Measurements from ENCODE around the gene OSBPL7.
A peak's percentile ranks its signal among the peaks of the same experiment; 100 is the strongest.
"Not testable (repeated sequence)": the region's sequence is repeated elsewhere in the genome, so short reads cannot be mapped to it uniquely, and the experiment has no call there.

Gene OSBPL7

DNA sequence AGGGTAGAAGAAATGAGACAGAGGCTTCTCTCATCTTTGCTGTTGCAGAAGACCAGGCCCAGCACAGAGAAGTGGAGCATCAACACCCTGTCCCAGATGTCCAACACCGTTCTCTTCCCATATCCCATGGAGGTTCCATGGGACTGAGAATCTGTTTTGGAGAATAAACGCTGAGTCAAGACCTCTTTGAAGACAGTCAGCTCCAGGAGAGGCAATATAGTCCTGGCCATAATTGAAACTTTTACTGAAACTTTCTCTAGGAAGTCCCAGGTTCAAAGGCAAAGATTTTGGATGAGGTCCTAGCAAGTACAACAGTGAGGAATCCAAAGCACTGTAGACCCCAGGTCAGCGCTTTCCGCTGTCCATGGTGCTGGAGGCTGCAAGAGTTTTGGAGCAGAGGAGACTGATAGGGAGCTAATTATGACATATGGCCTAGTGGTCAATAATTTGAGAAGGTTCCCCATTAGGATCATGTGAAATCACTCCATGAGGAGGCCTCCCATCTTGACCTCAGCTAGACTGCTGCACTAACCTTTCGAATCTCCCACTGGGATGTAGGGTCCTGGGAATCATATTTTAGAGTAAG is 36.0 kb downstream of the OSBPL7 start:
- Histone ChIP-seq H3K9ac (ENCODE audit: insufficient read length) (no peak overlapping the region), H3K27ac (no peak overlapping the region), H3K9me3 (ENCODE audit: low read depth, low read length) (no peaks in the 10 kb centered on the region), H3K36me3 (ENCODE audit: insufficient read depth, low read length) (no peaks in the 10 kb centered on the region), H3K4me3 (no peak overlapping the region)
- TF ChIP-seq POLR2AphosphoS5 (IDR thresholded peaks at IDR 0.05; ENCODE audit: borderline replicate concordance, low read depth, low read length) = no peak
- no peak for TF ChIP-seq FOXP2 (optimal IDR thresholded peaks at IDR 0.05; ENCODE audit: control extremely low read depth, extremely low read length, insufficient read depth)
- TF ChIP-seq EZH2 (IDR thresholded peaks at IDR 0.05) = no peak
- peak; percentile 14 for DNase-seq (ENCODE audit: low read depth, low spot score)

DNA sequence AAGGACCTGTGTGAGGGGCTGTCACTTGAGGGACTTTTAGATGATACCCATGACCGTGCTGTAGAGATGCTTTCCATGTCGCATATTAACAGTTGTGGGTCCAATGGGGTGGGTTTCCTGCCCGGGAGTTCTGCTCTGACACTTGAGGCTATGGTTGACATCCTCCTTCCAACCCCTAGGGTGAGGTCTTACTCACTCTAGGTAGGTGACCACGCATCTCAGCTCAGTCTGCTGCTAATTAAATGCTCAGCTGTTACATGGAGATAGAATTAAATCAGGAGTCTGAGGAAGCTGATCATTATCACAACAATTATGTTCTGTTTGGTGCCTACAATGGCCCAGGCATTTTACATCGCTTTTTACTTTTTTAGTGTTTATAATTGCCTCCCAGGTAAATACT is 40.2 kb downstream of the OSBPL7 start:
- Histone ChIP-seq H3K9ac (ENCODE audit: insufficient read length) (no peak overlapping the region), H3K9me3 (ENCODE audit: low read depth, low read length) (no peaks in the 10 kb centered on the region), H3K27ac (no peak overlapping the region), H3K4me3 (no peak overlapping the region), H3K36me3 (ENCODE audit: insufficient read depth, low read length) (no peaks in the 10 kb centered on the region)
- no peak for DNase-seq (ENCODE audit: low read depth, low spot score)
- no peak for TF ChIP-seq EZH2 (IDR thresholded peaks at IDR 0.05)
- no peak for TF ChIP-seq FOXP2 (optimal IDR thresholded peaks at IDR 0.05; ENCODE audit: control extremely low read depth, extremely low read length, insufficient read depth)
- TF ChIP-seq POLR2AphosphoS5 (IDR thresholded peaks at IDR 0.05; ENCODE audit: borderline replicate concordance, low read depth, low read length) = no peak

DNA sequence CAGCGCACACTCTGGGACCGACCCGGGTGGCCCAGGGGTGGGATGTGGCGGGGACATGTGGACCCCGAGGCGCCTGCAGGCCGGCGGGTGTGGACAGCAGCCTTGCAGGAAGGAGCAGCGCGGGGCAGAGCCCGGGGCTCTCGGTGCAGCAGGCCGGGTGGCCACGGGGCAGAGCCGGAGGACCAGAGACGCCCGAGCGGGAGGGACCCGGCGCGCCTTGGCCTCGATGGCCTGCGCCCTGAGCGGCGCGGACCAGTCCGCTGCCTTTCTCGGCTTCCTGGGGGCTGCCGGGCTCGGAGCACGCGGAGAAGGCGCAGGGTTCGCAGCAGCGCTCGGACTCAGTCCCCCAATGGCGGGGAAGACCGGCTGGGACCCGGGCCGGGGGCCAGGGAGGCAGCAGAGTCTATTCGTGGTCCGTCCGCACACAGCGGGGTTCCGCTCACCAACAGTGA is 43.4 kb downstream of the OSBPL7 start:
- no peaks in the 10 kb centered on the region for H3K9me3 ChIP-seq (ENCODE audit: low read depth, low read length)
- no peak overlapping the region for H3K4me3 ChIP-seq
- H3K27ac ChIP-seq = no peak overlapping the region
- H3K9ac ChIP-seq (ENCODE audit: insufficient read length) = no peak overlapping the region
- TF ChIP-seq EZH2 (IDR thresholded peaks at IDR 0.05) (no peak), POLR2AphosphoS5 (IDR thresholded peaks at IDR 0.05; ENCODE audit: borderline replicate concordance, low read depth, low read length) (no peak), FOXP2 (optimal IDR thresholded peaks at IDR 0.05; ENCODE audit: control extremely low read depth, extremely low read length, insufficient read depth) (no peak)
- no peaks in the 10 kb centered on the region for H3K36me3 ChIP-seq (ENCODE audit: insufficient read depth, low read length)
- DNase-seq (ENCODE audit: low read depth, low spot score) = no peak

- TF ChIP-seq EZH2 (IDR thresholded peaks at IDR 0.05) (no peak), FOXP2 (optimal IDR thresholded peaks at IDR 0.05; ENCODE audit: control extremely low read depth, extremely low read length, insufficient read depth) (no peak), POLR2AphosphoS5 (IDR thresholded peaks at IDR 0.05; ENCODE audit: borderline replicate concordance, low read depth, low read length) (no peak)
- Histone ChIP-seq H3K9ac (ENCODE audit: insufficient read length) (no peak overlapping the region), H3K4me3 (no peak overlapping the region), H3K27ac (no peak overlapping the region), H3K9me3 (ENCODE audit: low read depth, low read length) (no peaks in the 10 kb centered on the region), H3K36me3 (ENCODE audit: insufficient read depth, low read length) (no peaks in the 10 kb centered on the region)
- no peak for DNase-seq (ENCODE audit: low read depth, low spot score)
Measured at GRCh38 chr17:47776330-47777197, 45.0 kb downstream of the OSBPL7 start.

- Histone ChIP-seq H3K27ac (no peak overlapping the region), H3K9ac (ENCODE audit: insufficient read length) (no peak overlapping the region), H3K9me3 (ENCODE audit: low read depth, low read length) (no peaks in the 10 kb centered on the region), H3K36me3 (ENCODE audit: insufficient read depth, low read length) (no peaks in the 10 kb centered on the region), H3K4me3 (no peak overlapping the region)
- DNase-seq (ENCODE audit: low read depth, low spot score) = no peak
- TF ChIP-seq POLR2AphosphoS5 (IDR thresholded peaks at IDR 0.05; ENCODE audit: borderline replicate concordance, low read depth, low read length) = no peak
- TF ChIP-seq EZH2 (IDR thresholded peaks at IDR 0.05) = no peak
- TF ChIP-seq FOXP2 (optimal IDR thresholded peaks at IDR 0.05; ENCODE audit: control extremely low read depth, extremely low read length, insufficient read depth) = no peak
Measured at GRCh38 chr17:47774987-47775580, 46.5 kb downstream of the OSBPL7 start.

DNA sequence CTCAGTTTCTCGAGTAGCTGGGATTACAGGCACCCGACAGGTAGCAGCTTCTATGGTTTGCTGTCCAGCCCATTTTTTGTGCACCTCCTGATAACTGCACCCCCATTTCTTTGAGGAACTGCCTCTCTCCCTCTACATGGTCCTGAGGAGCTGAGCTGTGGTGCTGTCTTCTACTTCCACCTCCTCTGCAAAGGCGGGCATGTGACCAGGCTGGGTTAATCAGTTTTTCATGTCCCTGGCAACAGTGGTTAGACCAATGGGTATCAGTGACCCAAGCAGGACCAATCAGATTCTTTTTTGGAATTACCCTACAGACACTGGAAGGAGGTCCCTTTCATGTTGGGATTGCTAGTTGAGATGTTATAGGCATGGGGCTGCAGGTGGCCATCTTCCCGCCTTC is 47.3 kb downstream of the OSBPL7 start:
- no peak for TF ChIP-seq POLR2AphosphoS5 (IDR thresholded peaks at IDR 0.05; ENCODE audit: borderline replicate concordance, low read depth, low read length)
- TF ChIP-seq FOXP2 (optimal IDR thresholded peaks at IDR 0.05; ENCODE audit: control extremely low read depth, extremely low read length, insufficient read depth) = no peak
- TF ChIP-seq EZH2 (IDR thresholded peaks at IDR 0.05) = no peak
- H3K9me3 ChIP-seq (ENCODE audit: low read depth, low read length) = no peaks in the 10 kb centered on the region
- no peak overlapping the region for H3K27ac ChIP-seq
- H3K9ac ChIP-seq (ENCODE audit: insufficient read length) = no peak overlapping the region
- H3K4me3 ChIP-seq = no peak overlapping the region
- no peak for DNase-seq (ENCODE audit: low read depth, low spot score)
- no peaks in the 10 kb centered on the region for H3K36me3 ChIP-seq (ENCODE audit: insufficient read depth, low read length)

DNA sequence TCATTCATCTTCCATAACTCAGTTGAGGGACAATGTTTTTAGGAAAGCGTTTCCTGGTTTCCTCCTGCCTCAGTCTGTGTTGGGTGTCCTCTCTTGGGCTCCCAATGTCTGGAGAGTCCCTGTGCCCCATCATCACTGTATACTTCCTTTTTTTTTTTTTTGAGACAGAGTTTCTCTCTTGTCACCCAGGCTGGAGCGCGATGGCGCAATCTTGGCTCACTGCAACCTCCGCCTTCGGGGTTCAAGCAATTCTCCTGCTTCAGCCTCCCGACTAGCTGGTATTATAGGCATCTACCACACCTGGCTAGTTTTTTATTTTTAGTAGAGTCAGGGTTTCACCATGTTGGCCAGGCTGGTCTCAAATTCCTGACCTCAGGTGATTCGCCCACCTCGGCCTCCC is 47.9 kb downstream of the OSBPL7 start:
- H3K4me3 ChIP-seq; DNase-seq (ENCODE audit: low read depth, low spot score); H3K9ac ChIP-seq (ENCODE audit: insufficient read length); H3K9me3 ChIP-seq (ENCODE audit: low read depth, low read length); H3K36me3 ChIP-seq (ENCODE audit: insufficient read depth, low read length); H3K27ac ChIP-seq: not testable (repeated sequence)

GRCh38 chr17:47763913-47764582 is 57.5 kb downstream of the OSBPL7 start:
- TF ChIP-seq POLR2AphosphoS5 (IDR thresholded peaks at IDR 0.05; ENCODE audit: borderline replicate concordance, low read depth, low read length) (no peak), FOXP2 (optimal IDR thresholded peaks at IDR 0.05; ENCODE audit: control extremely low read depth, extremely low read length, insufficient read depth) (no peak), EZH2 (IDR thresholded peaks at IDR 0.05) (no peak)
- H3K9me3 ChIP-seq (ENCODE audit: low read depth, low read length) = no peaks in the 10 kb centered on the region
- DNase-seq (ENCODE audit: low read depth, low spot score) = no peak

More at GRCh38 chr17:47763913-47764582, 57.5 kb downstream of the OSBPL7 start:
- Histone ChIP-seq H3K36me3 (ENCODE audit: insufficient read depth, low read length) (no peaks in the 10 kb centered on the region), H3K9ac (ENCODE audit: insufficient read length) (no peak overlapping the region), H3K4me3 (no peak overlapping the region), H3K27ac (no peak overlapping the region)

All from SK-N-MC (cell line).